GM18909 (cell line): ENCODE results near the gene SUSD4.

ENCODE experiments used
- ATAC-seq: cut with Tn5 transposase; IDR thresholded peaks from one replicate; pipeline ENCODE4 v1.9.1; 2021; ENCODE audit warnings: mild to moderate bottlenecking; ENCODE audit not compliant: unreplicated experiment, poor library complexity

Gene SUSD4

DNA sequence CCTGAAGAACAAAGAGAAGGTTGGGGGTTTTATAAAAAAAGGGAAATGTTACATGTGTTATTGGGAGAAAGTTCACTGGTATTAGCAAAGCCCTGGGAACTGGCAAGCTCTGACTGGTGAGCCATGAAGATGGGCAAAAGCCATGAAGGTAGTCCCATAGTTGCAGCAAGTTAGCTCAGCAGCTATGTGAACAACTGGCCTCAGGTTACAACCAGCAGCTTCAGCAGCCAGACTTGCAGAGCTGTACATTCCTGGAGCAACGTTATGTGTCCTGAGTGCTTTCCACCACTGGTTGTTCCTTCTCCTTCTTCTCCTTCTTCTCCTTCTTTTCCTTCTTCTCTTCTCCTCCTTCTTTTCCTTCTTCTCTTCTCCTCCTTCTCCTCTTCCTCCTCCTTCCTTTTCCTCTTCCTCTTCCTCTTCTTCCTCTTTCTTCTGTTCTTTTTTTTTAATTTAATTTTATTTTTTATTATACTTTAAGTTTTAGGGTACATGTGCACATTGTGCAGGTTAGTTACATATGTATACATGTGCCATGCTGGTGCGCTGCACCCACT is 164.8 kb downstream of the SUSD4 start:
- ATAC-seq, result no peak

GRCh38 chr1:223198628-223198965 is 165.4 kb downstream of the SUSD4 start:
- ATAC-seq, result no peak

GRCh38 chr1:223197923-223198627 is 165.9 kb downstream of the SUSD4 start:
- ATAC-seq, result no peak

DNA sequence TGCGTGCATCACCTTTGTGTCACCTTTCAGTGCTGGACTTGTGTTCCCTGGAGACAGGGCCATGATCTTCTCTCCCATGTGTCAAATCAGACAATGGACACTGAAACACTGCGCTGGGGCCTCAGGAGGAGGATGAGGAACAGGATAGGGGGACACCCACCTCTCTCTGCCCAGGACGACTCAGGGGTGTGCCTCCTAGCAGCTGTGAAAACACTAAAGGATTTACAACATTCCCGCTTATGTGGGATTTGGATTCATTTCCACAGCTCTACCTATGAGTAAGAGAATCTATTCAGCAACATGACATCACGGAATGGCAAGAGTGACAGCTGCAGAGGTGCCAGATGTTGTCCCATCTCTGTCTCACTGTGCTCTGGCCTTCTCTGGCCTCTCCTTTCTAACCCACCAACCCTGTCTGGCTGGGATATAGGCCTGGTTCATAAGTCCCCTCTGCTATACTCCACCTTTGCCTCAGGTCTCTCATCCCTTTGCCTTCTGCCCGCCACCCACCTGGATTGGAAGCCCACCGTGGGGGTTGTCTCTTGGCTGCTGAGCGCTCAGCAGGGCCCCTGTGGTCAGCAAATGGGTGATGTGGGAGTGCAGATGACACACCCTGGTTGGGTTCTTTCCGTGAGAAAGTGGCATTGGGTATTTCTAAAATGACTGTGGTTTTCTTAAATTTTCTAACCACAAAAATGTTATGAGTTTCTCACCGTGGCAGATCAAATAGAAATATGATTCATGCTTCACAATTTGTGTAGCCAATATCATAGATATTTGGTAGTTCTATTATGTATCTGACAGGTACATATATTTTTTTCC is 173.9 kb downstream of the SUSD4 start:
- ATAC-seq, result peak; percentile 79

DNA sequence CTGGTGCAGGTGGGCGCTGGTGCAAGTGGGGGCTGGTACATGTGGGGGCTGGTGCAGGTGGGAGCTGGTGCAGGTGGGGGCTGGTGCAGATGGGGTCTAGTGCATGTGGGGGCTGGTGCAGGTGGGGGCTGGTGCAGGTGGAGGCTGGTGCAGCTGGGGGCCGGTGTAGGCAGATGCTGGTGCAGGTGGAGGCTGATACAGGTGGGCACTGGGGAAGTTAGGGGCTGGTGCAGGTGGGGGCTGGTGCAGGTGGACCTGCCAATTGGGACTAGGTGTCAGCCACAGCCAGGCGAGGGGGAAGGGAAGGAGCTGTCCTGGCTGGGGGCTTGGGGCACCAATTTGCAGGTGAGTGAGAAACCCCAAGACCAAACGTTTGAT is 174.5 kb downstream of the SUSD4 start:
- no peak for ATAC-seq

DNA sequence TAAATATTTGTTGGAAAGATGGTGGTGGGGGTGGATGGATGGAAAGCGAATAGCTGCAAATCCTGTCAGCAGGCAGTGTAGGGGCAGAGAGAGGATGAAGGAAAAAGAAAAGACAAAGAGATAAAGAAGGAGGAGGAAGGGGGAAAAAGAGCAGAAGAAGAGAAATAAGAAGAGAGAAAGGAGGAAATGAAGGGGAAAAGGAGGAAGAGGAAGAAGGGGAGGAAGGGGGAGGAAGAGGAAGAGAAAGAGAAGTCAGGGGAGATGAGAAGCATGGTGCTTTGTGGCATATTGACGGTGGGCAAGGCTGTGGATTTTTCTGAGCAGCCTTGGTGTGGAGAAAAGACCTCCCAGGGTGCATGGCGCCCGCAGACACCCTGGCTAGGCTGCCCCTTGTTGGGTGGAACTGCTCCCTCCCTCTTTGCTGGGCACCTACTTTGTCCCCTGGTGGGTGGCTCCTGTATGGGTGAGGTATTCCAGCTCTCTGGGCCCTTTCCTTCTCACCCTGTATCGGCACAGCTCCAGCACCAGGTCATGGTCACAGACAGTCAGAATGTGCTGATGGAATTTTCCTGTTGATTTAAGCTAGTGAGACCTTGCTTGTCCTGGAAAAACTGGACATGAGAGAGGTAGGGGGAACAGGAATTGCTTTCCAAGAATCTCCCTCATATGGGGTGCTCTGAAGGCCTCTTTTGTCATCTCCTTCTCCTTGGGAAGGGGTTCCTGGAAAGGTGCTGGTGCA is 175.2 kb downstream of the SUSD4 start:
- no peak for ATAC-seq

- no peak for ATAC-seq
Measured at GRCh38 chr1:223186800-223187199, 177.2 kb downstream of the SUSD4 start.

GRCh38 chr1:223183268-223183862 is 180.6 kb downstream of the SUSD4 start:
- no peak for ATAC-seq

- no peak for ATAC-seq
Measured at GRCh38 chr1:223180731-223181321, 183.2 kb downstream of the SUSD4 start.

- ATAC-seq, result no peak
Measured at GRCh38 chr1:223179786-223180185, 184.2 kb downstream of the SUSD4 start.

DNA sequence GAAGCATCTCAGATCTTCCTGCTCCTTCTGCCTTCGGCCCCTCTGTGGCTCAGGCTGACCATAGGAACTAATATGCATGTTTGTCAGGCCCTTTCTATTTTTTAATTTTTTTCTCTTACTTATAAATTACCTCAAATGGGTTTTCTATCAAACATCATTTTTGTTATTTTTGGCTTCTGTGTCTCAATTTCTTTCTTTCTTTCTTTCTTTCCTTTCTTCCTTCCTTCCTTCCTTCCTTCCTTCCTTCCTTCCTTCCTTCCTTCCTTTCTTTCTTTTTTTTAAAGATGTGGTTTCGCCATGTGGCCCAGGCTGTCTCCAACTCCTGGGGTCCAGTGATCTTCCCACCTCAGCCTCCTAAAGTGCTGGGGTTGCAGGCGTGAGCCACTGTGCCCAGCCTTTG is 184.7 kb downstream of the SUSD4 start:
- ATAC-seq, result no peak

GRCh38 chr1:223177681-223178080 is 186.3 kb downstream of the SUSD4 start:
- ATAC-seq, result no peak

DNA sequence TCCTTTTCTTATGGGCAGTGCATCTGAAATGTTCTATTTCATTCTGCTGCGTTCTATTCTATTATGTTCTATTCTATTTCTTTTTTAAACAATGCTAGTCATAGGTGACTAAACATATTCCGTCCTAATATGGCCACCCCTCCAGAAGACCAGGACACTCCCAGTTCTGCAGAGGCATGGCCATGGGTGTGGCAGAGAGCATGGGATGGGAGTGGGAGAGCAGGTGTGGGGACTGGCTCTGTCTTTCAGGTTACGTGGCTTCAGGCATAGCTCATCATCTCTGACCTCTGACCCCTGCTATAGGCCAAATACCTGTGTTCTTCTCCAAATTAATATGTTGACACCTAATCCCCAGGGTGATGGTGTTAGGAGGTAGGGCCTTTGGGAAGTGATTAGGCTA is 187.5 kb downstream of the SUSD4 start:
- ATAC-seq, result no peak

DNA sequence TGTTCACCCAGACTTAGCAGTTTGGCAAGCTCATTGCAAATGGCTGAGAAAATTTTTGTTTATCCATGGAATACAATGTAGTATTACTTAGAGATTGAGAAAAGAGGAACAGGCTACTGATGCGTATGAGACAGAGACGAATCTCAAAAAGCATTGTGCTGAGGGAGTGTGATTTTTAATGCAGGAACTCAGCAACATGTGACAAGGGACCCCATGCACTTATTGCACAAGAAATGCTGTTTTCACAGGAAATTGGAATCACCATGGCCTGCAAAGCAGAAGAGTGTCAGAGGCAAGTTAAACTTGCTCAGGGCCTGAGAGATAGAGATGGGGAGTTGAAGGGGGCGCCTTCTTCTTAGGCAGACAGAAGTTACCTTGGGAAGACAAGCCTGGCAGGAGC is 188.3 kb downstream of the SUSD4 start:
- ATAC-seq, result no peak

DNA sequence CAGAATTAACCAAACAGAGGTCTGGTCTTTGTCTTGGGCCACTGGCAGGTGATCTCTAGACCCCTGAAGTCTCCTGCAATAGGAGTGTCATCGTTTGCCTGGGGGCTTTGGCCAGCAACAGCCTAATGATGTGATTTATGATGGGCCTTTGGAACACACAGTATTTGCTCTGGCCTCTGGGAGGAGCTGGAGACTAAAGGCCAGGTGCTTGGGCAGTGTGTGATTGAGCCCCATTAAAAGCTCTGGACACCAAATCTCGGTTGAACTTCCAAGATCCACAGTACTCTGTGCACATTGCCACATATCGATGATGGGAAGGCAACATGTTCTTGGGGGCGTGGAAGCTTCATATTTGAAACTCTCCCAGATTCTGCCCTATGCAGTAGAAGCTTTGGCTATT is 188.9 kb downstream of the SUSD4 start:
- ATAC-seq, result no peak
